Posterior vena cava (tissue), 2 donors: ENCODE data around the gene C22orf31. TPM values are rescaled to one million over a fixed set of nuclear protein-coding genes. Genes with fewer than 3 reads are reported as not detected.
"Not testable (repeated sequence)": the region's sequence is repeated elsewhere in the genome, so short reads cannot be mapped to it uniquely, and the experiment has no call there.

Experiments
- DNase-seq: peaks from one replicate; pipeline ENCODE4 v3.0.0-alpha.2; 2020; ENCODE audit warnings: low spot score
- intact Hi-C, 2 donors: fragments of 100-400 bp; cut with DNase I; formaldehyde crosslinking; loops; one replicate each; pipeline versions ENCODE4 v1.14.1 to v1.14.2; 2022 to 2023
- long read RNA-seq, 2 donors: library from polyadenylated mRNA; unstranded; transcript quantifications; one replicate each; pipeline ENCODE4 v2.0.0, GENCODE V29; 2020 to 2021
- total RNA-seq, 2 donors: library from RNA; stranded (reverse); fragmentation: NEBNext Ultra II Directional; extraction: Animal tissue kit (Norgen Biotek cat#: 25700); gene quantifications; one replicate each; pipeline ENCODE4 v1.2.1, GENCODE V29; 2021
- donor health status: DM: yes; HTN: yes; CAD: no.
- donor health status: DM: yes; HTN: yes; CAD: no.

The C22orf31 gene
- total RNA-seq, result not detected
- long read RNA-seq, donor 1, result 0 reads
- long read RNA-seq, donor 2, result 0 reads

GRCh38 chr22:29061773-29062172 lies at the start of gene C22orf31:
Gene C22orf31, minus strand, starts transcription at chr22:29061831. Its CDS starts 39 bp downstream, at chr22:29061792.
- intact Hi-C loops, result no loop called here
- DNase-seq, result no peak

DNA sequence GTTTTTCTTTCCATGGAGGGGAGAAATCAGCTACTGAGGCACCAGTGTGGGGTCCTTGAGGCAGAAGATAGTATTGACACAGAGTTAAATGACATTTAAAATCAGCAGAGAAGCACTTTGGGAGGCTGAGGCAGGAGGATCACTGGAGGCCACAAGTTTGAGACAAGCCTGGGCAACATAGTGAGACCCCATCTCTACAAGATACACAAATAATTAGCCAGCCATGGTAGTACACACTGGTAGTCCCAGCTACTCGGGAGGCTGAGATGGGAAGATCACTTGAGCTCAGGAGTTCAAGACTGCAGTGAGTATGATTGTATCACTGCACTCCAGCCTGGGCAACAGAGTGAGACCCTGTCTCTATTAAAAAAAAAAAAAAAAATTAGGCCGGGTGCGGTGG lies 49.3 kb upstream of the C22orf31 start:
- intact Hi-C loops, result loop anchor here in 1 of 2 donors (5.0 kb wide), 1 partner anchor 1724 kb away; no protein-coding TSS in a partner anchor
- DNase-seq, result no peak

DNA sequence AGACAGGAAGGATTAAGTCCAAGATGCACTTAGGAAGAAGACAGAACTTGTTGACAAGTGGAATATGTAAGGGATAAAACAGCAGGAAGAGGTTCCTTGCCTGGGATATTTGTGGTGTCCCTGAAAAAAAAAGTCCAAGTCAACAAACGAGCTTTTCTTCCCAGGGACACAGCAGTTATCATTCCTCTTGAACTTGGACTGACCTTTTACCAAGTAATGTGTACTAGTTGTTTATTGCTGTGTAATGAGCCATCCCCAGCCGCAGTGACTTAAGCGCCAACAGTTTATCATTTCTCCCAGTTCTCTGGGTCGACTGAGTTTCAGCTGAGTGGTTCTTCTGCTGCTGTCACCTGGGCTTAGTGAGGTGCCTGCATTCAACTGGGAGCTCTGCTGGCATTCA lies 48.2 kb upstream of the C22orf31 start:
- intact Hi-C loops, result loop anchor here in 1 of 2 donors (5.0 kb wide), 1 partner anchor 1723 kb away; no protein-coding TSS in a partner anchor
- no peak for DNase-seq

DNA sequence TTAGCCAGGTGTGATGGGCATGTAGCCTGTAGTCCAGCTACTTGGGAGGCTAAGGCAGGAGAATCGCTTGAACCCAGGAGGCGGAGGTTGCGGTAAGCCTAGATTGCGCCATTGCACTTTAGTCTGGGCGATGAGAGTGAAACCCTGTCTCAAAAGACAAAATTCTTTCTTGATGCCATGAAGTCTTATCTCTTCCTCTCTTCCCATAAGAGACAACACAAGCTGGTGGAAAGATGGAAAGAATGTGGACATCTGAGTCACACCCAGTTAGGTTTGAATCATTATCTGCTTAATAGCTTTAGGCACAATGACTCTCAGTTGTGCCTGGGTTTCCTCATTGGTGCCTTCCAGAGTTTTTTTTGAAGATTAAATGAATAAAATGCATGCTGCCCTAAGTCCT lies 46.5 kb upstream of the C22orf31 start:
- no peak for DNase-seq
- intact Hi-C loops, result no loop called here

DNA sequence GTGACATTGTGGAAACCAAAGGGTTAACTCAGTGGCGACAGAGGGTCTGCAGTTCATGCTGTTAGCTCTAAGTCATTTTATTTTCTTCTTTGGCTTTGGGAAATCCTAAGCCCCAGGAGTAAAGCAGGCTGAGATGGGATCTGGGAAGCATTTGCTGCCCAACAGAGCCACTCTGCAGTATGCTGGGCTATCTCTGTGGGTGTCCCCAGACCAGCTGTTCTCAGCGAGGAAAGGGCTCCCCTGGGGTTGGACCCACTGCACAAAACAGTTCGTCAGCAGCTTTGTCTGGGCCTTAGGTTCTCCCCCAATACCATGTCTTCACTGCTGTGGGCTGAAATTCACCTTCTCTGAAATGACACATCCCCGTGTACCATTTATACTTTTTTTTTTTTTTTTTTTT lies 45.2 kb upstream of the C22orf31 start:
- intact Hi-C loops, result no loop called here
- no peak for DNase-seq

DNA sequence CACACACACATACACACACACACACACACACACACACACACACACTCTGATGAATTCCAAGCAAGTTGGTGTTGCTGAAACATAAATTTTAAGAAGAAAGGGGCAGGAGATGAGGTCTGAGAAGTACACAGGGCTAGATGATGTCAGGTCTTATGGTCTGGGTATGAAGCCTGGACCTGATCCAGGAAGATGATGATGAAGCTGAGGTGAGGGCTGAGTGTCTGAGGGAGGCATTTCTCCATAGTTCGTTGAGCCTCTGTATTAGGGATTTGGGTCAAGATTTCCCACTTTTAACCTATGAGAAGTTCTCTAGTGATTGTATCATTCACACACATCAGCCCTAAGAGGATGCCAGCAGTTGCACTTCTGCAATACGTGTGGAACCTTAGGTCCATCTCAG lies 43.8 kb upstream of the C22orf31 start:
- intact Hi-C loops, result no loop called here
- no peak for DNase-seq

- no peak for DNase-seq
- intact Hi-C loops, result no loop called here
Measured at GRCh38 chr22:29103121-29103520, 41.5 kb upstream of the C22orf31 start.

- no peak for DNase-seq
- intact Hi-C loops, result no loop called here
Measured at GRCh38 chr22:29102300-29102699, 40.7 kb upstream of the C22orf31 start.

- intact Hi-C loops, result no loop called here
- no peak for DNase-seq
Measured at GRCh38 chr22:29098296-29098695, 36.7 kb upstream of the C22orf31 start.

DNA sequence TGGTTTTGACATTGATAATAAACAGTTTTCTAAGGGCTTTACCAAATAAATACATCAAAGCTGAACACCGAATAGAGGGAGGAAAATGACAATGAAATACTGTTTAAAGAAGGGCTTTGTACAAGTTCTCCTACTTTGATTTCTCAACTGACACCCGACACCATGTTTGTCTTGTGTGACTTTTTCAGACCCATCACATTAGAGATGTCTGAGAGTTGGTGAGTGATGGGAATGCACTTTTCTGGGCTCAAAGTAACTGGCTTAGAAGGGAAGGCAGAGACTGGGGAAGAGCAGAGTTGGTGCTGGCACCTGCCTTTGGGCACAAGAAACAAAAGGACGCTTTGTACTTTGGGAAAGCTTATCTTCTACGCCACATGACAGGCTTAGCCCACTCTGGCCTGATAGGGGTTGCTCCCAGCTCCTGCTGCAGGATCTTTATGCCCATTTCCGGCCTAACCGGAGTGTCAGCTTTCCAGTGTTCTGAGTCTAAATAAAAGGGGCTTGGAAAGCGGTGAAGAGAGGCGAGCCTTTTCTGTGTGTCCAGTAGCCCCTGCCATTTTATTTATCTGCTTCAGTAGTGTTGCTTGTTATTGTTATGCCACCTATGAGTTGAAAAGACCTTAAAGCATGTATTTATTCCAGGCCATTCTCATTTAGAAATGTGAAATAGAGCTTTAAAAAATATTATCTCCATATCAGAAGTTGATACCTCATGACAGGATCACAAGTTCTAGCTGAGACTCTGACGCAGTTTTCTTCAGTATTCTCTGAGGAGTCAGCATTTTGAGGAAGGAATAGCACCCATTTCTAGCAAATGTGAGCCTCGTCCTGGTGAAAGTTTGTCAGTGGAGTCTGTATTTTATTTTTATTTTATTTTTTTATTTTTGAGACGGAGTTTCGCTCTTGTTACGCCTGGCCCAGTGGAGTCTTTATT lies 35.4 kb upstream of the C22orf31 start:
- no peak for DNase-seq
- intact Hi-C loops, result no loop called here

DNA sequence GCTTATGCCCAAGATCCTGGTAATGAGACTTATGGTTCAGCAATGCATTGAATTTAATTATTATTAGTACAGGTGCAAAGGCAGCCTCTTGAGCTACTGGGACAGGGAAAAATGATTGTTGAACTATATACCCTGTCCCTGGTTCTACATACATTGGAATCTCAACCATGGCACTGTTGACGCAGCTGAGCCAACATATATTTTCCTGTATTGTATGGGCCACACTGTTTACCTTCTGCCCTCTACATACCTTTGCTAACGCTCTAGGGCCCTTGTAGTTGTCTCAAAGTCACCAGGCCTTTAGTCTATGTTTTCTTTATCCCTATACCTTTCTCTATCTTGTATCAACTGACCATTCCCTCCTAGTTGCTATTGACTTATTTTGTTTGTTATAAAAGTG lies 33.8 kb upstream of the C22orf31 start:
- DNase-seq, result no peak
- intact Hi-C loops, result no loop called here

DNA sequence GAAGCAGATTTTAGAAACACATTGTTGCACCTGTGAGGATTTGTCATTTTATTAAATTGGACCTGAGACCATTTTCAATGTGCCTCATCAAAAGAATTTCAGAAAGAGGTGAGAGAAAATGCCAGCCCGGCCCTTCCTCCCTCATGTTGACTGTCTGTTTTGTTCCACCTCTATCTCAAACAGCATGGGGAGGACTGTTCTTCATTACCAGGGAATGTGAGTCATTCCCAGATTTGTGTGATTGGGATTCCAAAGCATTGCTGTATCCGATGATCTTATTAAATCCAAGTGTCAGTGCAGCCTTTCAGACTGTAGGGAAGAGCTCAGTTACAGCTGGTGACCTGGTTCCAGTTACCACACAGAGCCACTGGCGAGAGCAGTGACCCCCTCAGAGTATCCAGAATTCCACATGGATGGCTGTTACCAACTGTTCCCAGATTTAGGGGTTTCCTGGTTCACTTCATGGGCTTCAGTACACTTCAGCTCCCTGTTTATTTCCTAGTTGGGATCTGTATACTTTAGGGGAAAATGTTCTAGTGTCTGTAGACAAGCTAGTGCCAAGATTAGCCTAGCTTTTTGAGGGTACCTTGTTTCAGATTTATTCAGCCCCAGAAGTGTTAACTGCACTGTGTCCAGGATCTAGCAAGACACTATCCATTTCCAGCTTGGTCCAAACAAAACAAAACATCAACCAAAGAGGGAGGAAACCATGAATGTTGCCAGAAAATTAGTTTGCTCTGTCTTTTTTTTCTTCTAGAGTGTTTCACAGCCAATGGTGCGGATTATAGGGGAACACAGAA lies 32.1 kb upstream of the C22orf31 start:
- intact Hi-C loops, result no loop called here

DNA sequence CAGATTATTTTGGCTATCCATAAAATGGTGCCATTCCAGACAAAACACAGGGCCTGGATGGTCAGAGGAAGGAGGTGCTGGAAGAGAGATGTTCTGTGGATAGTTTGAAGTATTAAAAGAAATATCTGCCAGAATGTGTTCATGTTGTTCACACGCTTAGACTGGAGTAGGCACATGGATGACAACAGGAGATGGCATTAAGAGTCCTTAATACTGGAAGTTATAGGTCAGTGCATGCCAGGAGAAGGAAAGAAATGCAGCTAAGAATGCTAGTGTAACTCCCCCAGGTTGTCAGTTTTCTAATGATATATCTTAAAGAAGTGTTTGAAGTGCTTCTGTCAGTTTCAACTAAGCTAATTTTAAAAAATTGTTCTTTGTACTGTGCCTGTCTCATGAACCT lies 31.4 kb upstream of the C22orf31 start:
- intact Hi-C loops, result no loop called here
- no peak for DNase-seq

More for the DNA sequence above, 32.1 kb upstream of the C22orf31 start:
- no peak for DNase-seq

DNA sequence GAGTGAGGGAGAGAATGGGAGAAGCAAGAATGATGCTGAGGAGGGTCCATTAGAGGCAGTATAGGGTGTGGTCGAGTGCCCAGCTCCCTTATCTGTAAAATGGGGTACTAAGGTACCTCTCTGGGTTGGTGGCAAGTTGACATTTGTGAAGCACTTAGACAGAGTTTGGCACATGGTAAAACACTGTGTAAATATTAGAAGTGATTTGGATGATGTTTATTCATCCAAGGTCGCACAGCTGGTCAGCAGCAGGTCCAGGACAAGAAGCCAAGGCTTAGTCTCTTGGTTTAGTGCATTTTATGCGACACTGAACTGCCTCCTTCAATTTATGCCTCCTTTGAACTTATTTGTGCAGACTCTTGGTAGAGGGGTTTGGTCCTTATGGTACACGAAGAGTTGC lies 30.6 kb upstream of the C22orf31 start:
- no peak for DNase-seq
- intact Hi-C loops, result no loop called here

GRCh38 chr22:29090039-29090438 lies 28.4 kb upstream of the C22orf31 start:
- intact Hi-C loops, result no loop called here
- DNase-seq, result no peak

DNA sequence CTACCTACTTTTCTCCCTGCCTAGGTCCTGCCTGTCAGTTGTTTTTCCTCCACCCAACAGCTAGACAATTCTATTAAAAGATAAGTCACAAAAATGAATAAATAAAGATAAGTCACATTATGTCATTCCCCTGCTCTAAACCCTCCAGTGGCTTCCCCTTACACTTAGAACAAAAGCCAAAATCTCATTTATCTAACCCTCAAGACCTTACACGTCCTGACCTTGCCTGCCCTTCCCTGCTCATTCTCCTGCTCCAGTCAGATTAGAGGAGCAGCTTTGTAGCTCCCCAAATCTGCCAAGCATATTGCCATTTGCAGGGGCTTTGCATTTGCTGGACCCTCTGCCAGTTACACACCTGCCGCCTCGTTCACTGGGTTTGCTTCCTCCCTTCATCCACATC lies 27.9 kb upstream of the C22orf31 start:
- intact Hi-C loops, result no loop called here

GRCh38 chr22:29088809-29089208 lies 27.2 kb upstream of the C22orf31 start:
- no peak for DNase-seq
- intact Hi-C loops, result no loop called here

More for the DNA sequence above, 27.9 kb upstream of the C22orf31 start:
- DNase-seq, result no peak

GRCh38 chr22:29087012-29087411 lies 25.4 kb upstream of the C22orf31 start:
- intact Hi-C loops, result no loop called here

GRCh38 chr22:29083933-29084591 lies 22.4 kb upstream of the C22orf31 start:
- intact Hi-C loops, result no loop called here

More at GRCh38 chr22:29087012-29087411, 25.4 kb upstream of the C22orf31 start:
- DNase-seq, result no peak

GRCh38 chr22:29083576-29083932 lies 21.9 kb upstream of the C22orf31 start:
- intact Hi-C loops, DNase-seq: not testable (repeated sequence)

More at GRCh38 chr22:29083933-29084591, 22.4 kb upstream of the C22orf31 start:
- DNase-seq, result no peak
